Stimulated activated CD4-positive, alpha-beta T cell treated with anti-CD3 and anti-CD28 coated beads, Interleukin-4, amount 100 ng/mL, for 48 hours (primary cell): ENCODE data around the gene GIPR.
"Not testable (repeated sequence)": the region's sequence is repeated elsewhere in the genome, so short reads cannot be mapped to it uniquely, and the experiment has no call there.

ENCODE experiments used
- DNase-seq, 2 donors: peaks; one replicate each; pipeline ENCODE4 v3.0.0-alpha.2; 2020; ENCODE audit warnings: low read depth in 2 of 2

GIPR gene

GRCh38 chr19:45691516-45692186 lies 23.6 kb downstream of the GIPR start, which contains the start of gene SNRPD2:
SNRPD2 (minus strand) TSS chr19:45691953; CDS start chr19:45691888, 65 bp downstream.
- DNase-seq, result peak; percentile 87 to 89

DNA sequence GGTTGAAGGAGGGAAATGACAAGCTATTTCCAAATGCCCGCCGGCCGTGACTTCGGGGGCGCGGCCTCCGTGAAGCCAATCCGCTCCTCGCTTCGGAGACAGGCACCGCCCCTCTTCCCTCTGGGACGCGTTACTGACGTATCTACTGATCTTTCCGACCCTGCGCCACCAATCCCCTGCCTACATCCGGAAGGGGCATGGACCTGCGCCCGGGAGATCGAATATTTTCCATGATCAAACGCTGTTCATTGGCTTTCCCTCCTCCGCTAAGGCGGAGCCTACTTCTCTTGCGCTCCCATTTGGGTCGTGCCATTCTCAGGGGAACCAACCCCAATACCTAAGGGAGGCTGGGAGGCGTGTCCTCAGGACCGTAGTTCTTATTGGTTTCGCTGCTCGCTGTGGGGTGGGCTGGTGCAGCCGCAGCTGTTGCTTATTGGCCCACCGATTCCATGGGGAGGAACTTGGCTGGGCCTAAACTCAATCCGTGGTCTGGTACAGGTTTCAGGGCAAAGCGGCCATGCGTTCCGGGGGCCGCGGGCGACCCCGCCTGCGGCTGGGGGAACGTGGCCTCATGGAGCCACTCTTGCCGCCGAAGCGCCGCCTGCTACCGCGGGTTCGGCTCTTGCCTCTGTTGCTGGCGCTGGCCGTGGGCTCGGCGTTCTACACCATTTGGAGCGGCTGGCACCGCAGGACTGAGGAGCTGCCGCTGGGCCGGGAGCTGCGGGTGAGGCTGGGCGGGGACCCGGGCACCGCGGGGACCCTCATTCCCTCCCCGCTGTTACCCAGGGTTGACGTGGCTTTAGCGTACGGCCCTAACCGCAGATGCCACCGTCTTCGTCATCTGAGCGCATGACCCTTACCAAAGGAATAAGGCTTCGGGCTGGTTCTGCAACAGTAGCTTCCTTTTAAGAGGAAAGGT lies 24.4 kb downstream of the GIPR start, which contains the start of gene QPCTL:
Gene QPCTL (plus strand): TSS at position 480 of the 919 bp plus-strand sequence. CDS start 38 bp downstream, at position 518.
- peak; percentile 93 to 98 for DNase-seq

GRCh38 chr19:45693106-45693788 lies 25.2 kb downstream of the GIPR start:
- peak; percentile 78 to 84 for DNase-seq

- DNase-seq, result no peak
These were observed 33.7 kb downstream of the GIPR start for GRCh38 chr19:45701676-45702075.

GRCh38 chr19:45705115-45705514 lies 37.1 kb downstream of the GIPR start:
- DNase-seq, result no peak

GRCh38 chr19:45705710-45706415 lies 37.8 kb downstream of the GIPR start:
- no peak for DNase-seq

DNA sequence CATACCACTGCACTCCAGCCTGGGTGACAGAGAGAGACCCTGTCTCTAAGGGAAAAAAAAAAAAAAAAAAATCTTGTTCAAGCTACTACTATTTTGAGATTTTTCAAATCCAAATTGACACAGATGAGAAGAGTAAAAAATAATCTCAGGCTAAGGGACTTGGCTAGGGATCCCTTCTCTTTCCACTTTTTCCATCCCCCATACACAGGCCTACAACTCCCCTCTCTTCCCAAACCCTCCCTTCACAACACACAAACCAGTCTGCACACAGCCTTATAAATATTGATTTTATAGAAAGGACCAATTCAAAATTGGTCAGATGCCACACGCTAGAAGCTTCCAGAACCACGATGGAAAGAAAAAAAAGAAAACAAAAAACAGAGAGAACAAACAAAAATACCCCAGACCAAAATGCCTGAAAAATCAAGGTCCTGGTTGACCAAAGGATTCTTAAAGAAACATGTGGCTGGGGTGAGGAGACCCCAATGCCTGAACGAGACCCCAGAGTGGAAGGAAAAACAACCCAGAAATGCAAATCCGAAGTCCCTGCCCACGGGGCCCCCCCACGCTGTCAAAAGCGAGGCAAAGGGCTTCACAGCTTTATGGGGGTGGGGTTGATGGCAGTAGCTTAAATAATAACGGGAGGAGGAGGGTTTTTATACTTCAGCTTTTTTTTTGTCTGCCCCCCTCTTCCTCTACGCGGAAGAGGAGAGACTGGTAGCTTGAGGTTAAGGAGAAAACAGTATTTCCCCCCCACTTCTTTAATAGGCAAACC lies 42.5 kb downstream of the GIPR start:
- DNase-seq, result no peak

DNA sequence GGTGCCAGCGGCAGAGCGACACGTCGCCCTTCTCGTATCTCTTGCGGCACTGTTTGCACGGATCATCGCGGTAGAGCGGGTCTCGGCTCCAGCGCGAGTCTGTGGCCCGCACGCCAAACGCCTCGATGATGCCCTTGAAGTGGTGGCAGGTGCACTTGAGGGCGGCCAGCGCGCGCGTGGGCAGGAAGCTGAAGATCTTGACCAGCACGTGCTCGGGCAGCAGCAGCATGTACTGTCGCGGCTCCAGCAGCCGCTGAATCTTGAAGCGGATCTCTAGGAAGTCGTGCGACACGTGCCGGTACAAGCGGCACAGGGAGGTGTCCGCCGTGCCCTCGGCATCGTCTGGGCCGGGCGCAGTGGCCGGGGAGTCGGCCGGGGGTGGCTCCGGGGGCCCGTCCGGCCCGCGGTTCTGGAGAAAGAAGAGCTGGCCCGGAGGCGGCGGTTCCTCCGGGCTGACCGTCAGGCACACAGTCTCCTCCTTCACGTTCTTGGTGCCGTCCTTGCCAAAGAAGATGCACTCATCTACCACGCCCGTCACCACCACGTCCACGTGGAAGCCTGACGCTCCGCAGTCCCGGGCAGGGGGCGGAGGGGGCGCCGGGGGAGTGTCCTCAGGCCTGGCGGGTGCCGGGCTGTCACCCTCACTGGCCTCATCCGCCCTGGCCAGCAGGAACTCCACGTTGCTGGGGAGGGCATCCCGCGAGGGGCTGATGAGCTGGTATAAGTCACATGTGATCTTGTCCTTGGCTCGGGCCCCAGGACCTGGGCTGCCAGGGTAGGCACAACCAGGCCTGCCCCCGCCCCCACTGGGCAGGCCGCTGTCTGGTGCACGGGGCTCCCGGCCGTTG lies 44.1 kb downstream of the GIPR start:
- DNase-seq, result no peak

DNA sequence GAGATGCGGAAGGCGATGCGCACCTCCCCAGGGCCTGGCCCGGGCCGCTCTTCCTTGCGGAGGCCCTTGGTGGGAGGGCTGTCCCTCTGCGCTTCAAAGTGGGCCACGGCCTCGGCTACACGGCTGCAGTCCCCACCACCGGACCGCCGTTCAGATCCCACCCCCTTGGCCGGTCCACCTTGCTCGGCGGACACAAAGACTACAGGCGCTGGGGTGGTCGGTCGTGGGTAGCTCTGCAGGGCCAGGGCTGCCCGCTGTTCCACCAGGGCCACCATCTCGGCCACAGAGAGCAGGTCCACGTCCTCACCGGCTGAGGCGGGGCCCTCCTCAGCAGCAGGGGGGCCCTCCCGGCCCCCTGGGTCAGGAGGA lies 44.7 kb downstream of the GIPR start:
- DNase-seq, result no peak

- no peak for DNase-seq
These were observed 45.1 kb downstream of the GIPR start for GRCh38 chr19:45713141-45713540.

DNA sequence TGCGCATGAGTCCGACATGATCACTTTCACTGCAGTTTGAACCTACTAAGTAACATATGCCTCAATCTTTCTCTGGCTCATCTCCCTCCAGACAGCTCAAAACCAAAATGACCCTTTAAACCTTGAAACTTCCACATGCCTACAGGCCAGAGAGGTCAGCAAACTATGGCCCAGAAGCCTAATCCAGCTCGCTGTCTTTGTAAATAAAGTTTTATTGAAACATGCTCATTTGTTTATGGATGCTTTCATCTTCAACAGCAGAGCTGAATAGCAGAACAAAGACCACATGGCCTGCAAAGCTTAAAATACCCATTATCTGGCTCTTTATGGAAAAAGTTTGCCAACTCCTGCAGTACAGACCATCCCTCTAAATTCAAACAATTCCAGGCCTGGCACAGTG lies 47.1 kb downstream of the GIPR start:
- no peak for DNase-seq

GRCh38 chr19:45716359-45717130 lies 48.5 kb downstream of the GIPR start:
- DNase-seq, result no peak

DNA sequence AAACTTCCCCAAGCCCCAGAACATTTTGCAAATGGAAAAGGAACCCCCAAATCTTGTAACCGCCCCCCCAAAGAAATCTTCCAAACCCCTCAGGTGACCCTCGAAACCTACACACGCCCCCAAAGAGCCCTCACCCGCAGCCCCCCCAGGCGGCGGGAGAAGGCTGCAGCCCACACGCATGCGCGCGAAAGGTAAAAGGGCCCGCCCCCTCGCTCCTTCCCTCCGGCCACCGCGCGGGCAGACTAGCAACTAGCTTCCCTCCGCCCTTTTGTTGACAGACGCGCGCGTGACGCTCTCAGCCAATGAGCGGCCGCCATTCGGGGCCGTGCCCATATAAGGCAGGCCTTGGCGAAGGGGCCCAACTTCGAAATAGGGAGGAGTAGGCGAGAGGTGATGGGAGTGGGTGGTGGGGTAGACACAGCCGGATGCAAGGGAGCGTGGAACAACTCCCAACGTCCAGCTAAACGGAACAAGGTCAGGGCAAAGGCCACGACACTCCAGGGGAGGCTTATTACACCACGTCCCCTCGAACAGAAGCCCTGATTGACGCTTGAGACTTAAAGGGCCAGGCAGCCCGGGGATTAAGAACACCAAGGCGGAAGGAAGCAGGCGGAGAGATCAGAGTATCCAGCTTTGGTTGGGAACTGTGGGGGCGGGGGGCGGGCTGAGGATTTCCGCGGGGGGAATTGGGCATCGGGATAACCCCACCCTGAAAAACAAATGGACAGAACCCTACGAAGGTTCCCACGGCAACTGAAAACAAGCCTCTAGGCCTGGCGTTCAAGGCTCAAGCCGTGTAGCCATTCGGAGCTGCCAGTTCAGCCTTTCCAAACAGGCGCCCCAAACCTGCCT lies 49.3 kb downstream of the GIPR start:
- peak; percentile 94 to 96 for DNase-seq

DNA sequence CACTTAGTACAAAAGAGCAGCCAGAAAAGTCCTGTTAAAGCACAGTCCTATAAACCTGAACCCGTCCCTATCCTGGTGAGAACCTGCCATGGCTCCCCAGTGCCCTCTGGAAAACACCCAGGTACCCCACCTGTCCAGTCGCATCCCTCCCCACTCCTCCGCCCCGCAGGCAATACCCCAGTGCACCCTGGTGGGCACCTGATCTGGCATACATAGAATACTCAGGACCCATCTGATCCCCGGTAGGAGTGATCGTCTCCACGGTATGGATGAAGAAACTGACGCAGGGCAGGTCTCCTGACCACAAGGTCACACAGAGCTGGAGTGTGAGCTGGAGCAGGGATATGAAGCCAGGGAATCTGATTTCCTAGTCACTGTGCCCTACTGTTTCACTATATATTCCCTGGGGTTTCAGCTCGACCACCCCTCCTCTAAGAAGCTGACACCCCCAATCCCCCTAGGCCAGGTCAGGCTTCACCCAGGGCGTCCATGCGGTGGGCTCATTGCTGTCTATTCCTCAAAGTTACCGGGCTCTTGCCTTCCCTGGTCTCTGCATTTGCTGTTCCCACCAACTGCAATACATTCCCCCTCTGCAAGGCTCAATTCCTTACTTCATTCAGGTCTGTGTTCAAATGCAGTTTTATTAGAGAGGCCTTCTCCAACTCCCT lies 50.1 kb downstream of the GIPR start:
- DNase-seq, result no peak

GRCh38 chr19:45720065-45720464 lies 52.0 kb downstream of the GIPR start:
- DNase-seq, result not testable (repeated sequence)

DNA sequence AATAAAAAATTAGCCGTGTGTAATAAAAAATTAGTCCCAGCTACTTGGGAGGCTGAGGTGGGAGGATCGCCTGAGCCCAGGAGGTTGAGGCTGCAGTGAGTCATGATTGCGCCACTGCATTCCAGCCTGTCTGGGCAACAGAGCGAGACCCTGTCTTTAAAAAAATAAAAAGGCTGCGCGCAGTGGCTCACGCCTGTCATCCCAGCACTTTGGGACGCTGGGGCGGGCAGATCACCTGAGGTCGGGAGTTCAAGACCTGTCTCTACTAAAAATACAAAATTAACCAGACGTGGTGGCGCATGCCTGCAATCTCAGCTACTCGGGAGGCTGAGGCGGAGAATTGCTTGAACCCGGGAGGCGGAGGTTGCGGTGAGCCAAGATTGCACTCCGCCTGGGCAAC lies 60.7 kb downstream of the GIPR start:
- not testable (repeated sequence) for DNase-seq

- DNase-seq, result no peak
These were observed 61.8 kb downstream of the GIPR start for GRCh38 chr19:45729800-45730290.
